Activated CD8-positive, alpha-beta memory T cell treated with anti-CD3 and anti-CD28 coated beads, Interleukin-2, amount 50 U/mL, for 1 hour (primary cell): ENCODE results near the gene RBCK1.
A peak's percentile ranks its signal among the peaks of the same experiment; 100 is the strongest.

Experiments
- DNase-seq: peaks from one replicate; pipeline ENCODE4 v3.0.0-alpha.2; 2020; ENCODE audit errors: extremely low read depth

The RBCK1 gene

GRCh38 chr20:418858-419365 is 10.8 kb downstream of the RBCK1 start:
- DNase-seq = no peak

- no peak for DNase-seq
Observed at GRCh38 chr20:419556-420165, 11.6 kb downstream of the RBCK1 start.

- DNase-seq = no peak
Observed at GRCh38 chr20:420166-420620, 12.1 kb downstream of the RBCK1 start.

GRCh38 chr20:420721-421574 is 12.8 kb downstream of the RBCK1 start:
- no peak for DNase-seq

GRCh38 chr20:421685-422250 is 13.7 kb downstream of the RBCK1 start:
- no peak for DNase-seq

- no peak for DNase-seq
Observed at GRCh38 chr20:426566-426965, 18.5 kb downstream of the RBCK1 start.

GRCh38 chr20:427401-427800 is 19.3 kb downstream of the RBCK1 start:
- DNase-seq = no peak

- DNase-seq = no peak
Observed at GRCh38 chr20:427849-428657, 20.0 kb downstream of the RBCK1 start.

GRCh38 chr20:428658-429200 is 20.6 kb downstream of the RBCK1 start:
- no peak for DNase-seq

GRCh38 chr20:430091-430999 is 22.2 kb downstream of the RBCK1 start:
- no peak for DNase-seq

GRCh38 chr20:431012-431904 is 23.2 kb downstream of the RBCK1 start:
- no peak for DNase-seq

GRCh38 chr20:432208-432607 is 24.1 kb downstream of the RBCK1 start:
- no peak for DNase-seq

GRCh38 chr20:432677-433299 is 24.7 kb downstream of the RBCK1 start:
- DNase-seq = no peak

- peak; percentile 56 for DNase-seq
Observed at GRCh38 chr20:433300-433975, 25.3 kb downstream of the RBCK1 start.

GRCh38 chr20:434221-434620 is 26.1 kb downstream of the RBCK1 start:
- DNase-seq = no peak

GRCh38 chr20:434661-435419 is 26.7 kb downstream of the RBCK1 start:
- no peak for DNase-seq

GRCh38 chr20:435558-435957 is 27.5 kb downstream of the RBCK1 start:
- DNase-seq = no peak

- DNase-seq = no peak
Observed at GRCh38 chr20:436476-436875, 28.4 kb downstream of the RBCK1 start.
